K562 (cell line): ENCODE results near the gene TOPORS. TPM values are rescaled to one million over a fixed set of nuclear protein-coding genes. Genes with fewer than 3 reads are reported as not detected.

Experiments used
- ATAC-seq: fragments of 200-7000 bp; cut with Tn5 transposase; 3 replicates; pipeline ENCODE4 v1.9.1; 2020; ENCODE audit warnings: moderate library complexity
- BruUV-seq: library from RNA; stranded (reverse); fragments of 400-500 nt; replicated peaks from 2 replicates; lab custom pipeline; 2021; lab: Mats Ljungman, UMichigan
- CTCF ChIA-PET: fragments of 300-600 bp; formaldehyde crosslinking; extraction: SDS; loops from one replicate; lab custom pipeline; 2021; ENCODE audit warnings: low intra/inter-chr PET ratio; lab: Yijun Ruan, JAX
- POLR2A ChIA-PET: fragments of 300-600, 350-650 bp; sonication (Branson Sonifier 250); formaldehyde crosslinking; extraction: SDS; loops from one replicate; lab custom pipeline; 2021; ENCODE audit warnings: antibody characterized with exemption, inconsistent platforms; lab: Yijun Ruan, JAX
- DNase-seq, 4 experiments: peaks; one replicate each; pipeline versions ENCODE4 v3.0.0 to v3.0.0-alpha.2; 2011 to 2018; ENCODE audit warnings: low spot score in 3 of 4, mixed read lengths in 3 of 4; ENCODE audit errors: extremely low read depth in 1 of 4
- FAIRE-seq: peaks from 2 replicates; lab custom pipeline; 2011; peaks lifted over from hg19 to GRCh38; lab: Jason Lieb, UNC
- H2AFZ ChIP-seq: 2 replicates; pipeline ENCODE4 v1.6.0; 2011; ENCODE audit warnings: low read depth, low read length, control low read depth, inconsistent platforms
- H3K27ac ChIP-seq: fragments of 200-600 bp; 3 replicates; pipeline ENCODE4 v1.8.0; 2011; ENCODE audit warnings: low read depth, mild to moderate bottlenecking, control low read depth, inconsistent platforms, low read length, moderate library complexity, mixed read lengths; ENCODE audit errors: extremely low read depth
- H3K27me3 ChIP-seq, 2 experiments: fragments of 300-600 bp in 1 of 2; 2 replicates in 1 of 2; 3 replicates in 1 of 2; pipeline versions ENCODE4 v1.6.0 to v1.8.0; 2011; ENCODE audit warnings: inconsistent platforms in 2 of 2, low read length in 2 of 2, mild to moderate bottlenecking in 1 of 2, mixed read lengths in 1 of 2, moderate library complexity in 1 of 2; ENCODE audit not compliant: control insufficient read depth in 2 of 2, insufficient read depth in 2 of 2
- H3K36me3 ChIP-seq: fragments of 300-600 bp; 3 replicates; pipeline ENCODE4 v1.8.0; 2011; ENCODE audit warnings: mild to moderate bottlenecking, low read length, inconsistent platforms; ENCODE audit not compliant: control insufficient read depth, insufficient read depth
- H3K4me1 ChIP-seq, 2 experiments: fragments of 200-600 bp in 1 of 2; replicated peaks in 1 of 2; 2 replicates in 1 of 2; 3 replicates in 1 of 2; pipeline versions ENCODE4 v1.5.1 to v1.8.0; 2011; ENCODE audit warnings: inconsistent platforms in 2 of 2, low read length in 2 of 2, mild to moderate bottlenecking in 1 of 2, mixed read lengths in 1 of 2, moderate library complexity in 1 of 2; ENCODE audit not compliant: control insufficient read depth in 2 of 2, insufficient read depth in 2 of 2
- H3K4me2 ChIP-seq: 2 replicates; pipeline ENCODE4 v1.6.1; 2011; ENCODE audit warnings: low read length, control low read depth, inconsistent platforms, mixed read lengths; ENCODE audit not compliant: insufficient read depth
- H3K4me3 ChIP-seq: fragments of 200-600 bp; sonication (generic), shearing (Covaris generic); 2 replicates; pipeline ENCODE4 v1.5.1; 2016; ENCODE audit warnings: control low read depth, inconsistent platforms
- H3K79me2 ChIP-seq: fragments of 200-600 bp; 3 replicates; pipeline ENCODE4 v1.8.0; 2011; ENCODE audit warnings: low read length, inconsistent platforms; ENCODE audit not compliant: control insufficient read depth, insufficient read depth
- H3K9ac ChIP-seq, 2 experiments: 2 replicates each; pipeline versions ENCODE4 v1.6.0 to v1.6.1; 2011; ENCODE audit warnings: low read depth in 2 of 2, low read length in 2 of 2, control low read depth in 1 of 2, inconsistent platforms in 1 of 2, mild to moderate bottlenecking in 1 of 2, mixed read lengths in 1 of 2; ENCODE audit not compliant: insufficient read depth in 1 of 2
- H3K9me1 ChIP-seq: one replicate; pipeline ENCODE4 v1.6.0; 2011; ENCODE audit warnings: inconsistent platforms, mild to moderate bottlenecking, low read length, moderate library complexity; ENCODE audit not compliant: control insufficient read depth, insufficient read depth
- H3K9me3 ChIP-seq: replicated peaks from 2 replicates; pipeline ENCODE4 v1.5.1; 2011; ENCODE audit warnings: low read depth, low read length, inconsistent platforms; ENCODE audit not compliant: control insufficient read depth, insufficient read depth
- H4K20me1 ChIP-seq: replicated peaks from 2 replicates; pipeline ENCODE4 v1.6.1; 2011; ENCODE audit warnings: low read length, inconsistent platforms, mixed read lengths; ENCODE audit not compliant: control insufficient read depth, insufficient read depth
- FOXJ2 ChIP-seq: fragments of 200-800 bp; sonication (Bioruptor generic); IDR thresholded peaks from 2 replicates; pipeline ENCODE4 v1.6.1; 2016; ENCODE audit warnings: missing genetic modification characterization, missing compliant biosample characterization
- GATAD2A ChIP-seq: fragments of 450-650 bp; IDR thresholded peaks from 2 replicates; pipeline ENCODE4 v1.6.1; 2017
- TCF7 ChIP-seq: sonication (generic); IDR thresholded peaks from 2 replicates; pipeline ENCODE4 v1.6.1; 2016; ENCODE audit warnings: antibody characterized with exemption, borderline replicate concordance
- TFE3 ChIP-seq: fragments of 450-650 bp; formaldehyde crosslinking; IDR thresholded peaks from 2 replicates; pipeline ENCODE4 v1.4.0; 2020; ENCODE audit warnings: mild to moderate bottlenecking, mixed read lengths
- ZNF354B ChIP-seq: fragments of 250-450 bp; sonication (Bioruptor Pico); IDR thresholded peaks from 2 replicates; pipeline ENCODE4 v1.4.0; 2020
- WGBS: fragments of 100-300 bp; shearing (Covaris generic); methylation state at CpG from one replicate; pipeline ENCODE4 v1.1.6; 2016; ENCODE audit warnings: low coverage, mixed read lengths; ENCODE audit not compliant: insufficient coverage; ENCODE audit errors: missing lambda C conversion rate; 5-methylcytosine and 5-hydroxymethylcytosine counted together
- in situ Hi-C: fragments of 300-500 bp; cut with MboI; formaldehyde crosslinking; loops from 4 replicates; pipeline ENCODE4 v1.15.0; 2018; ENCODE audit warnings: inconsistent platforms, mixed read lengths
- intact Hi-C: fragments of 100-400 bp; cut with micrococcal nuclease; formaldehyde crosslinking; loops from 2 replicates; pipeline ENCODE4 v1.14.2; 2022
- polyA plus RNA-seq, 8 experiments: library from polyadenylated mRNA; depleted of rRNA in 4 of 8; stranded (reverse) in 5 of 8; unstranded in 3 of 8; fragments of >200 nt; fragmentation: Nextera tagmentation in 2 of 8; fragmentation: Illumina TruSeq in 1 of 8; extraction: Ambion mirVana in 2 of 8; extraction: Trizol in 1 of 8; gene quantifications; 2 replicates each; pipeline versions ENCODE4 v1.2.1 to v1.2.3, GENCODE V29; 2011 to 2014; ENCODE audit warnings: inconsistent platforms in 1 of 8, missing spikeins in 1 of 8
- total RNA-seq, 7 experiments: library from RNA; depleted of rRNA in 6 of 7; stranded (reverse); fragments of >200 nt in 6 of 7; fragmentation: Illumina TruSeq in 2 of 7; extraction: Trizol in 2 of 7; gene quantifications; 2 replicates each; pipeline versions ENCODE4 v1.2.1 to v1.2.3, GENCODE V29; 2011 to 2021; ENCODE audit warnings: low replicate concordance in 1 of 7

The TOPORS gene
- total and polyA plus RNA-seq, 9 of the 15 experiments (the other 6 are each of a cell fraction or from before 2014, with no cell fraction given): 4.3 to 19.6 (median 9.9) TPM

DNA sequence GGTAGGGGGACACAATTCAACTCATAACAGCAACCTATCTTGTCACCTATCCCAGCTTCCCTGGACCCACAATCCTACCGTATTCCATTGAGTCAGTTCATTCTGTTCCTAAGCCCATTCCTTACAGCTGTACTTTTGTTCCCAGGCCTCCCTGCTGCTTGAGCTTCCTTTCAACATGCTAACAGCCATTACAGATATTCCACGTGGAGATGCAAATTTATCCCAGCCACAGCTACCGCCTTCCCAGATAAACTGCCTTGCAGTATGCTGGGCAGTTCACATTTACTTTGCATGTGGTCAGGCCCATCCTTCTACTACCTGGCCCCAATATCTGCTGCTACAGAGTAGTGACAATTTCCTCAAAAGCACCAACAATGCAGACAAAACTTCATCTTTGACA, 49.4 kb downstream of the TOPORS start:
- ATAC-seq (no peak), FAIRE-seq (no peak), DNase-seq (no peak)
- Histone ChIP-seq H3K9ac (no peak overlapping the region), H3K9me1 (no peaks in the 10 kb centered on the region), H3K79me2 (no peaks in the 10 kb centered on the region), H3K4me2 (no peak overlapping the region), H3K36me3 (no peaks in the 10 kb centered on the region), H3K9me3 (no peaks in the 10 kb centered on the region), H2AFZ (no peak overlapping the region), H3K4me1 (no peaks in the 10 kb centered on the region), H3K27ac (no peak overlapping the region), H4K20me1 (no peaks in the 10 kb centered on the region), H3K27me3 (no peaks in the 10 kb centered on the region), H3K4me3 (no peak overlapping the region)
- BruUV-seq: no TSS peak
- 30% methylated on average over 3 of the region's 3 CpGs for WGBS
- in situ Hi-C loops (no loop called here), intact Hi-C loops (no loop called here)
- POLR2A ChIA-PET: interaction anchor here (0.5 kb wide), 1 partner anchor 48 kb away, joined by 3 read pairs; no protein-coding TSS in a partner anchor
- TF ChIP-seq TCF7: no peak
- no peak for TF ChIP-seq GATAD2A
- TF ChIP-seq FOXJ2 (tag): no peak
- CTCF ChIA-PET: no interaction called here

DNA sequence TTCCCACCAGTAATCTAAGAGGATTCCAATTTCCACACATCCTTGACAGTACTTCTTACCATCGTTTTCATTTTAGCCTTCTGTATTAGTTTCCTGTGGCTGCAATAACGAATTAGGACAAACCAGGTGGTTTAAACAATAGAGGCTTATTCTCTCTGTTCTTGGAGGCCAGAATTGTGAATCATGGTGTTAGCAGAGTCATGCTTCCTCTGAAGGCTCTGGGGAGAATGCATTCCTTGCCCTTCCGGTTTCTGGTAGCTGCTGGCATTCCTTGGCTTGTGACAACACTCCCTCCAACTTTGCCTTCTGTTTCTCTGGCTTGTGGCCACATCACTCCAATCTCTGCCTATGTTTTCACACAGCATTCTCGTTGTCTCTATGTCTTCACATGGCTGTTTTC, 49.9 kb downstream of the TOPORS start:
- BruUV-seq: no TSS peak
- Histone ChIP-seq H3K36me3 (no peaks in the 10 kb centered on the region), H3K27me3 (no peaks in the 10 kb centered on the region), H3K79me2 (no peaks in the 10 kb centered on the region), H2AFZ (no peak overlapping the region), H4K20me1 (no peaks in the 10 kb centered on the region), H3K27ac (no peak overlapping the region), H3K9me3 (no peaks in the 10 kb centered on the region), H3K4me1 (no peaks in the 10 kb centered on the region), H3K9me1 (no peaks in the 10 kb centered on the region), H3K4me3 (no peak overlapping the region), H3K9ac (no peak overlapping the region), H3K4me2 (no peak overlapping the region)
- FAIRE-seq (no peak), ATAC-seq (no peak), DNase-seq (no peak)
- CTCF ChIA-PET: no interaction called here
- in situ Hi-C loops: no loop called here
- intact Hi-C loops: no loop called here
- POLR2A ChIA-PET: interaction anchor here (0.5 kb wide), 1 partner anchor 48 kb away, joined by 3 read pairs; no protein-coding TSS in a partner anchor
- TF ChIP-seq TFE3 (CRISPR knock-in tag): no peak
- no peak for TF ChIP-seq ZNF354B
- WGBS: 6% methylated on average over 4 of the region's 4 CpGs
